ENCODE results near the gene ZNF189.

ZNF189 gene

GRCh38 chr9:101398068-101398929 lies at the start of gene ZNF189, which contains the start of gene MRPL50:
Gene ZNF189 (plus strand): TSS chr9:101398851. CDS start chr9:101399157, 306 bp downstream.
Gene MRPL50 (minus strand): TSS chr9:101398618. CDS start chr9:101398592, 26 bp downstream.
- DNase-seq (ENCODE audit: low spot score): peak; percentile 100

DNA sequence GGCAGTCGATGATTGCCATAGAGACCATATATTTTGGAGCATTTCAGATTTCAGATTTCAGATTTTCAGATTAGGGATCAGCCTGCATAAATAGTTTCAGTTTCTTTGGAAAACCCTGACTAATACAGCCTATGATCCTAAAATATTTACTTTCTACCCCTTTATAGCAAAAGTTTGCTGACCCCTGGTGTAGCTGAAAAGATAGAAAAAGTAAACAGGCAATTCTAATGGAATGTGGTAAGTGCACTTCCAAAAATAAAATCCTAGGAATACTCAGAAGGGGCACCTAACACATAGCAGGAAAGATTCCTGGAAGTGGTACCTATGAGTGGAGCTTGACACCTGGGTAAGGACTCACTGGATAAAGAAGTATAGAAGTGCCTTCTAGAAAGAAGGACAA lies 48.4 kb upstream of the ZNF189 start:
- DNase-seq (ENCODE audit: low spot score): no peak

GRCh38 chr9:101352892-101353463 lies 45.7 kb upstream of the ZNF189 start:
- DNase-seq (ENCODE audit: low spot score): no peak

DNA sequence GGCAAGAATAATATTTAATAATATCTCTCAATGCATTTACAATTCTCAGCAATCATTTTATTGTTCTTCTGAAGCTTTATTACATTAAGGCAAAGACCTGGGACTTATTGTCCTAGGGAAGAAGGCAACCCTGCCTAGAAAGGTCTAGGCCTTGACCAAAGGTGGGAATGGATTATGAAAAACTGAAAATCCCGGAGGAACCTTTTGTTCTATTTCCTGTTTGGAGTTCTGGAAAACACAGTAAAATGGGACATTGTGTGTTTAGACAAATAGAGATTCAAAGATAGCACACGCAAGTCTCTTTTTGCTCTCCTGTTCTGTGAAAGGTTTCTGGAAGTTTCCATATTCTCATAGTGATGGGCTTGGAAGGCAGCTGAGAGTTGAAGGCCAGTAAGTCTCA lies 45.0 kb upstream of the ZNF189 start:
- no peak for DNase-seq (ENCODE audit: low spot score)

DNA sequence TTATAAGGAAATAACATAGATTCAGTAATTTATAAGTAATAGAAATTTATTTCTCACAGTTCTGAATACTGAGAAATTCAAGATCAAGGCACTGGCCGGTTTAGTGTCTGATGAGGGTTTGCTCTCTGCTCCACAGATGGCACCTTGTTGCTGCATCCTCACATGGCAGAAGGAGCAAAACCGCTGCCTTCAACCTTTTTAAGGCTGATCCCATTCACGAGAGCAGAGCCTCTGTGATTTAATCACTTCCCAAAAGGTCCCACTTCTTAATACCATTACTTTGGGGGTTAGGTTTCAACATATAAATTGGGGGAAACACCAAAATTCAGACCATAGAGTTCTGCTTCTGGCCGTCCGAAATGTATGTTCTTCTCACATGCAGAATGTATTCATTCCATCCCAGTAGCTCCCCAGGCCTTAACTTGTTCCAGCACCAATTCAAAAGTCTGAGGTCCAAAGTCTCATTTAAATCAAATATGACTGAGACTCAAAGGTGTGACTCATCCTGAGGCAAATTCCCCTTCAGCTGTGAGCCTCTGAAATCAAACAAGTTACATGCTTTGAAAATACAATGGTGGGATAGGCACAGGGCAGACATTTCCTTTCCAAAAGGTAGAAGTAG lies 44.4 kb upstream of the ZNF189 start:
- no peak for DNase-seq (ENCODE audit: low spot score)

GRCh38 chr9:101354765-101355708 lies 43.6 kb upstream of the ZNF189 start:
- DNase-seq (ENCODE audit: low spot score): no peak

- DNase-seq (ENCODE audit: low spot score): no peak
Measured at GRCh38 chr9:101356619-101357018, 42.0 kb upstream of the ZNF189 start.

GRCh38 chr9:101359679-101360078 lies 39.0 kb upstream of the ZNF189 start:
- no peak for DNase-seq (ENCODE audit: low spot score)

GRCh38 chr9:101360647-101361046 lies 38.0 kb upstream of the ZNF189 start:
- no peak for DNase-seq (ENCODE audit: low spot score)

DNA sequence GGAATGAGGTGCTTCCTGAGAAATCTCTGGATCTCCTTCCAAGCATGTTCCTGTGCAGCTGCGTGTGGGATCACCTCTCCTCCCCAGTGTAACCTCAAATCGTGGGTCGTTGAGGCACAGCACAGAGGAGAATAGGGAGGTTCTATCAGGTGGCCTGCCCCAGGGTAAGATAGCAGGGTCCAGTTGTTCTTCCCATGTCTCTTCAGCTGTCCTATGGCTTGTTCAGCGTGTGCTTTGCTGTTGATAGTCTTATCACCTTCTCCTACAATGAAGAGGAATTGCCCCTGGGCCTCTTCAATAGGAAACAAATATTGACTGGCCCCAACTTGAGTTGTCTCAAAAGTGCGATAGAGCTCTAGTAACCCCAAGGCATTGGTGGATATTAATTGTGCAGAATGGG lies 36.2 kb upstream of the ZNF189 start:
- no peak for DNase-seq (ENCODE audit: low spot score)

DNA sequence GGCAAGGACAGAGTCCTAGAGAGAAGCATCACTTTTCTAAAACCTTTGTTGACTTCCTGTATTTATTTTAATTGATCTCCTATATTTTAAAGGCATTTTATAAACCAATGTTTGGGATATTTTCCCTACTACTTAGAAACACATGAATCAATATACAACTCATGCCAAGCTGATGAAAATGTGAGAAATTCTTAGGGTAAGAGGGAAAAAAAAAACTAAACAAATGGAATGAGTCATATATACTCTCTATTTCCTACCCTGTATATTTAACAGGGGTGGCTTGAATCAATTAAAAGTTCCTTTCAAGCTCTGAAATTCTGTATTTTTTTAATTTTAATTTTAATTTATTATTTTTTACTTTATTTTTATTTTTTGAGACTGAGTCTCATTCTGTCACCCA lies 33.5 kb upstream of the ZNF189 start:
- DNase-seq (ENCODE audit: low spot score): no peak

GRCh38 chr9:101366038-101366756 lies 32.5 kb upstream of the ZNF189 start:
- no peak for DNase-seq (ENCODE audit: low spot score)

DNA sequence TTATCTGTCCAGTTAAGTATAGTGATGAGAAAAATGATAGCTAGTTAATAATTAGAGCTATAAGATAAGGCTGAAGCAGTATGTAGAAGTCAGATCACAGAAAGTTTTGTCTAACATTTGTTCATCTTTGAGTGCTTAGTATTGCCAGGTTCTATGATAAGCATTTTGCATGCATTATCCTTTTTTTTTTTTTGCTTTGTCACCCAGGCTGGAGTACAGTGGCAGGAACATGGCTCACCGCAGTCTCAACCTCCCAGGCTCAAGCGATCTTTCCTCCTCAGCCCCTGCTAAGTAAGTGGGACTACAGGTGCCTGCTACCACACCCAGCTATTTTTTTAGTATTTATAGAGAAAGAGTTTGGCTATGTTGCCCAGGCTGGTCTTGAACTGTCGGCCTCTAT lies 31.3 kb upstream of the ZNF189 start:
- no peak for DNase-seq (ENCODE audit: low spot score)

GRCh38 chr9:101369286-101369685 lies 29.4 kb upstream of the ZNF189 start:
- DNase-seq (ENCODE audit: low spot score): no peak

DNA sequence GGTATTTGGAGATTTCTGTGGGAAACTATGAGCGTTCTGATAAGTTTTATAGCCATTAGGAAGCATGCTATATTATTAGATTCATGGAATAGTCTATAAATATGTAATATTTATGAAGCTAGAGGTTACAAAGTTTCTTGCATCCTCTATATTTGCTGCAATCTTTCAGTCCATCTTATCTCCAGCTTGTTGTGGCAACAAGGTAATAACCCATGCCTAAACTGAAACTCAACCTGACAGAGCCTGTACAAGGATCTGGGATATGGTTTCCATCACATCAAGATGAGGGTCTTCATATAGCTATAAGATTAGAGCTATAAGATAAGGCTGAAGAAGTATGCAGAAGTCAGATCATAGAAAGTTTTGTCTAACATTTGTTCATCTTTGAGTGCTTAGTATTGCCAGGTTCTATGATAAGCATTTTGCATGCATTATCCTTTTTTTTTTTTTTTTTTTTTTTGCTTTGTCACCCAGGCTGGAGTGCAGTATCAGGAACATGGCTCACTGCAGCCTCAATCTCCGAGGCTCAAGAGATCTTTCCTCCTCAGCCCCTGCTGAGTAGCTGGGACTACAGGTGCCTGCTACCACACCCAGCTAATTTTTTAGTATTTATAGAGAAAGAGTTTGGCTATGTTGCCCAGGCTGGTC lies 28.6 kb upstream of the ZNF189 start:
- DNase-seq (ENCODE audit: low spot score): no peak

- no peak for DNase-seq (ENCODE audit: low spot score)
Measured at GRCh38 chr9:101371813-101372212, 26.8 kb upstream of the ZNF189 start.

DNA sequence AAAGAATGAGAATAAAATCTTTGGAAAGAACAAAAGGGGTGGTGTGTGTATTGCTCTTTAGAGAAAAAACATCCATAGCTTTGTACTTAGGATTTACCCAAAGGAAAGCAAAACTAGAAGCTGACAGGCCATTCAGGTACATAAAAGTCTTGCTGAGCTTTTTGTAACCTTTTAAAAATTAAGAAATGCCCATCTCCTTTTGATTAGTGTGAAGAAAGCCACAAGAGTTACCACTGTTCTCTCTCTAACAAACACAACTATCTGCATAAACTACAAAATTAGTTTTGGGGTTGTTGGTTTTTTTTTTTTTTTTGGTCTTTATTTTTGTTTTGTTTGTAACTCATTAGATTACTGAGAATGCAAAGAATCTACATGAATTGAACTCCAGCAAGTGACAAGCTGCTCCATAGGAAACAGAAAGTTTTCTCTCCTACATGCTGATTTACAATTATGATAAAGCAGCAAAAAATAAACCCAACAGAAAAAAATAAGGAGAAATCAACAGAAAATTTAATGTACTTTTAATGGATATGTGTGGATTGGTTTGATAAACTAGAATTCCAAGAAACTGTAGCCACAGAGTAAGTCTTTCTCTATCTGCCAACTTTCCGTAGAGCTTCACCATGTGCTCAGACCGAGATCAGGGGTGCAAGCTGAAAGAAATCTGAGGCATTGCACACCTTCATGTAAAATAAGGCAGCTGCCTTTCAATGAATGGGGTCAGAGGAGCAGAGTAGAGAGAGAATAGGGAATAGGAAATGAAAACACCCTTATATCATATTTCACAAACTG lies 26.1 kb upstream of the ZNF189 start:
- no peak for DNase-seq (ENCODE audit: low spot score)

GRCh38 chr9:101375546-101375945 lies 23.1 kb upstream of the ZNF189 start:
- no peak for DNase-seq (ENCODE audit: low spot score)

GRCh38 chr9:101376111-101376848 lies 22.4 kb upstream of the ZNF189 start:
- DNase-seq (ENCODE audit: low spot score): no peak

All from globus pallidus (tissue), 1 donor.